GM12878 (cell line): Measurements from ENCODE around the gene TGFBI. TPM values are rescaled to one million over a fixed set of nuclear protein-coding genes. Genes with fewer than 3 reads are reported as not detected.

Experiments
- ATAC-seq: fragments of 200-7000 bp; cut with Tn5 transposase; 3 replicates; pipeline ENCODE4 v1.9.1; 2020; ENCODE audit warnings: mild to moderate bottlenecking, moderate library complexity
- BruUV-seq: library from RNA; stranded (reverse); fragments of 400-500 nt; replicated peaks from 2 replicates; lab custom pipeline; 2021; lab: Mats Ljungman, UMichigan
- CTCF ChIA-PET: fragments of 300-600 bp; sonication (Branson Sonifier 250); formaldehyde crosslinking; extraction: SDS; loops from one replicate; lab custom pipeline; 2021; ENCODE audit warnings: inconsistent platforms; lab: Yijun Ruan, JAX
- POLR2A ChIA-PET: fragments of 350-600 bp; formaldehyde crosslinking; extraction: SDS; loops from one replicate; lab custom pipeline; 2021; ENCODE audit warnings: inconsistent platforms; lab: Charles Lee
- RAD21 ChIA-PET: fragments of 300-600 bp; sonication (Branson Sonifier 250); formaldehyde crosslinking; loops from one replicate; lab custom pipeline; 2023; ENCODE audit warnings: antibody characterized with exemption; ENCODE audit not compliant: unreplicated experiment; lab: Charles Lee
- SMC1A ChIA-PET: fragments of 300-600 bp; sonication (Branson Sonifier 250); formaldehyde crosslinking; loops from one replicate; lab custom pipeline; 2023; ENCODE audit not compliant: unreplicated experiment, uncharacterized antibody; lab: Charles Lee
- DNase-seq: peaks from one replicate; pipeline ENCODE4 v3.0.0-alpha.2; 2011; ENCODE audit warnings: low read depth, low spot score
- FAIRE-seq: peaks from 3 replicates; lab custom pipeline; 2011; peaks lifted over from hg19 to GRCh38; lab: Jason Lieb, UNC
- H2AFZ ChIP-seq: 2 replicates; pipeline ENCODE4 v1.6.0; 2011; ENCODE audit warnings: low read depth, low read length, control low read depth; ENCODE audit not compliant: control insufficient read depth
- H3K27ac ChIP-seq: 2 replicates; pipeline ENCODE4 v1.5.1; 2011; ENCODE audit warnings: control low read depth; ENCODE audit not compliant: control insufficient read depth, insufficient read depth
- H3K27me3 ChIP-seq, 2 experiments: replicated peaks in 1 of 2; 2 replicates each; pipeline versions ENCODE4 v1.6.0 to v1.6.1; 2011; ENCODE audit warnings: low read length in 1 of 2; ENCODE audit not compliant: control insufficient read depth in 2 of 2, insufficient read depth in 2 of 2
- H3K36me3 ChIP-seq, 2 experiments: 2 replicates each; pipeline ENCODE4 v1.5.1; 2011; ENCODE audit warnings: low read length in 1 of 2; ENCODE audit not compliant: control insufficient read depth in 2 of 2, insufficient read depth in 2 of 2
- H3K4me1 ChIP-seq: 2 replicates; pipeline ENCODE4 v1.6.1; 2011; ENCODE audit warnings: mild to moderate bottlenecking, low read length, moderate library complexity, mixed read lengths; ENCODE audit not compliant: control insufficient read depth, insufficient read depth
- H3K4me2 ChIP-seq: 2 replicates; pipeline ENCODE4 v1.6.0; 2011; ENCODE audit warnings: control low read depth; ENCODE audit not compliant: control insufficient read depth, insufficient read depth
- H3K4me3 ChIP-seq: fragments of 200-600 bp; sonication (generic); 2 replicates; pipeline ENCODE4 v1.5.1; 2016
- H3K79me2 ChIP-seq: 2 replicates; pipeline ENCODE4 v1.6.0; 2011; ENCODE audit warnings: low read length; ENCODE audit not compliant: control insufficient read depth, insufficient read depth
- H3K9ac ChIP-seq: 2 replicates; pipeline ENCODE4 v1.8.0; 2011; ENCODE audit warnings: low read length, control low read depth, mixed read lengths; ENCODE audit not compliant: control insufficient read depth, insufficient read depth
- H3K9me3 ChIP-seq: replicated peaks from 3 replicates; pipeline ENCODE4 v1.5.1; 2011; ENCODE audit warnings: mild to moderate bottlenecking, low read length; ENCODE audit not compliant: control insufficient read depth, insufficient read depth
- H4K20me1 ChIP-seq: 2 replicates; pipeline ENCODE4 v1.6.0; 2011; ENCODE audit not compliant: control insufficient read depth, insufficient read depth
- BHLHE40 ChIP-seq, 2 experiments: fragments of 450-650 bp in 1 of 2; IDR thresholded peaks; 2 replicates each; pipeline ENCODE4 v1.6.1; 2011 to 2017; ENCODE audit warnings: low read depth in 2 of 2, borderline replicate concordance in 1 of 2, improper control_type of control experiment in 1 of 2, low read length in 1 of 2, mild to moderate bottlenecking in 1 of 2
- EP300 ChIP-seq, 2 experiments: fragments of 150-350 bp in 1 of 2; IDR thresholded peaks; 2 replicates each; pipeline ENCODE4 v1.6.1; 2011 to 2012; ENCODE audit warnings: low read depth in 2 of 2, low read length in 2 of 2, borderline replicate concordance in 1 of 2, improper control_type of control experiment in 1 of 2, inconsistent platforms in 1 of 2; ENCODE audit not compliant: control insufficient read depth in 1 of 2
- PBX3 ChIP-seq: IDR thresholded peaks from 2 replicates; pipeline ENCODE4 v1.6.1; 2011; ENCODE audit warnings: mild to moderate bottlenecking, low read depth, low read length, moderate library complexity; ENCODE audit not compliant: insufficient replicate concordance
- SIN3A ChIP-seq: IDR thresholded peaks from 2 replicates; pipeline ENCODE4 v1.6.1; 2012; ENCODE audit warnings: low read depth, low read length, improper control_type of control experiment
- SUZ12 ChIP-seq: fragments of 200-600 bp; sonication (generic); IDR thresholded peaks from one replicate; pipeline ENCODE4 v1.6.1; 2018; ENCODE audit warnings: antibody characterized with exemption, mild to moderate bottlenecking; ENCODE audit not compliant: unreplicated experiment
- TCF12 ChIP-seq: IDR thresholded peaks from 2 replicates; pipeline ENCODE4 v1.6.1; 2011; ENCODE audit warnings: low read depth, mild to moderate bottlenecking, low read length
- ZBTB40 ChIP-seq: fragments of 450-650 bp; IDR thresholded peaks from 2 replicates; pipeline ENCODE4 v1.6.1; 2016; ENCODE audit warnings: mild to moderate bottlenecking, moderate library complexity, borderline replicate concordance
- WGBS: methylation state at CpG from one replicate; pipeline ENCODE4 v1.1.6; 2016; ENCODE audit warnings: low lambda C conversion rate; ENCODE audit not compliant: insufficient replicate concordance, insufficient coverage; ENCODE audit errors: missing lambda C conversion rate; 5-methylcytosine and 5-hydroxymethylcytosine counted together
- in situ Hi-C: fragments of 300-500 bp; cut with MboI; formaldehyde crosslinking; loops from 9 replicates; pipeline ENCODE4 v1.14.3; 2018; ENCODE audit warnings: mixed read lengths
- intact Hi-C: fragments of 100-400 bp; cut with micrococcal nuclease; formaldehyde crosslinking; loops from one replicate; pipeline ENCODE4 v1.14.2; 2022; ENCODE audit not compliant: unreplicated experiment
- polyA plus RNA-seq, 11 experiments: library from polyadenylated mRNA; depleted of rRNA in 4 of 11; unstranded in 6 of 11; stranded (reverse) in 5 of 11; fragments of >200 nt; fragmentation: Nextera tagmentation in 4 of 11; fragmentation: Illumina TruSeq in 1 of 11; extraction: Ambion mirVana in 4 of 11; extraction: Trizol in 1 of 11; gene quantifications; 1 replicate in 1 of 11; 2 replicates in 10 of 11; pipeline versions ENCODE4 v1.2.1 to v1.2.3, GENCODE V29; 2011 to 2016; ENCODE audit warnings: inconsistent platforms in 2 of 11, missing spikeins in 2 of 11, low read depth in 1 of 11
- total RNA-seq, 4 experiments: library from RNA; depleted of rRNA in 3 of 4; stranded (reverse); fragments of >200 nt in 3 of 4; fragmentation: Illumina TruSeq in 1 of 4; extraction: Trizol in 1 of 4; gene quantifications; 2 replicates each; pipeline versions ENCODE4 v1.2.1 to v1.2.3, GENCODE V29; 2013 to 2021

The TGFBI gene
- total and polyA plus RNA-seq, 10 of the 15 experiments (the other 5 are each of a cell fraction or from before 2014, with no cell fraction given) = 0.12 to 1.8 (median 0.19) TPM

GRCh38 chr5:136067422-136067821 is 38.6 kb downstream of the TGFBI start:
- H3K9me3 ChIP-seq = no peaks in the 10 kb centered on the region; the same call in 2 of the 3 replicates
- H3K4me2 ChIP-seq = no peak overlapping the region
- H3K4me3 ChIP-seq = no peak overlapping the region
- H3K9ac ChIP-seq = no peak overlapping the region
- no peak for ATAC-seq
- TF ChIP-seq TCF12 = no peak
- ChIA-PET RAD21 (interaction anchor here (1.5 kb wide), 1 partner anchor 34 kb away, joined by 5 read pairs; no protein-coding TSS in a partner anchor), POLR2A (no interaction called here), SMC1A (interaction anchor here (4.8 to 5.1 kb wide), 2 partner anchors 14 to 105 kb away, joined by 56 read pairs; no protein-coding TSS in a partner anchor), CTCF (interaction anchor here (5.9 kb wide), 1 partner anchor 15 kb away, joined by 74 read pairs; no protein-coding TSS in a partner anchor)
- no peak overlapping the region for H3K27ac ChIP-seq
- in situ Hi-C loops = no loop called here
- BruUV-seq = no TSS peak
- no peaks in the 10 kb centered on the region; a peak in 1 of 4 replicates for H3K36me3 ChIP-seq
- H3K4me1 ChIP-seq = no peaks in the 10 kb centered on the region
- 100% methylated on average over 1 of the region's 1 CpG for WGBS
- H3K27me3 ChIP-seq = no peaks in the 10 kb centered on the region; a peak in 1 of 4 replicates
- intact Hi-C loops = no loop called here
- no peaks in the 10 kb centered on the region for H4K20me1 ChIP-seq
- no peaks in the 10 kb centered on the region for H3K79me2 ChIP-seq
- H2AFZ ChIP-seq = no peak overlapping the region
- DNase-seq = no peak
- FAIRE-seq = no peak

- SMC1A ChIA-PET = interaction anchor here (1.5 kb wide), 1 partner anchor 102 kb away, joined by 5 read pairs; no protein-coding TSS in a partner anchor
- TF ChIP-seq BHLHE40 (IDR thresholded peaks at IDR 0.05; ENCODE audit: borderline replicate concordance in 1 of 2, low read depth in 2 of 2, low read length in 1 of 2) (no peak), SUZ12 (no peak), ZBTB40 (no peak), PBX3 (no peak), EP300 (IDR thresholded peaks at IDR 0.05; ENCODE audit: borderline replicate concordance in 1 of 2, control insufficient read depth in 1 of 2, low read depth in 2 of 2, low read length in 2 of 2) (no peak), SIN3A (no peak)
Measured at GRCh38 chr5:136070486-136071285, 41.9 kb downstream of the TGFBI start.

More at GRCh38 chr5:136070486-136071285, 41.9 kb downstream of the TGFBI start:
- no peak overlapping the region for H3K27ac ChIP-seq
- H3K79me2 ChIP-seq = no peaks in the 10 kb centered on the region
- ChIA-PET CTCF (interaction anchor here (1.0 to 3.4 kb wide), 6 partner anchors 11 to 505 kb away, joined by 3 to 13 read pairs (median 3); partner anchors contain the start of gene SMAD5), POLR2A (no interaction called here), RAD21 (interaction anchor here (1.7 kb wide), 1 partner anchor 12 kb away, joined by 4 read pairs; no protein-coding TSS in a partner anchor)
- H2AFZ ChIP-seq = no peak overlapping the region
- in situ Hi-C loops (no loop called here), intact Hi-C loops (no loop called here)
- H3K4me3 ChIP-seq = no peak overlapping the region
- no peak for FAIRE-seq
- no peak overlapping the region for H3K9ac ChIP-seq
- no peak for DNase-seq
- H3K4me1 ChIP-seq = no peaks in the 10 kb centered on the region; the same call in 1 of the 2 replicates
- H3K4me2 ChIP-seq = no peak overlapping the region
- WGBS = 33% methylated on average over 9 of the region's 9 CpGs
- no peaks in the 10 kb centered on the region for H4K20me1 ChIP-seq
- no TSS peak for BruUV-seq
- H3K9me3 ChIP-seq = no peaks in the 10 kb centered on the region; the same call in 2 of the 3 replicates
- no peak for ATAC-seq
- no peaks in the 10 kb centered on the region; a peak in 1 of 4 replicates for H3K36me3 ChIP-seq
- H3K27me3 ChIP-seq = no peaks in the 10 kb centered on the region
